D721Med (cell line): ENCODE results near the gene NOP58.

Experiments
- DNase-seq: peaks from one replicate; pipeline ENCODE4 v3.0.0; 2011; ENCODE audit warnings: low spot score; ENCODE audit not compliant: insufficient read length
- FAIRE-seq: peaks from 2 replicates; lab custom pipeline; 2011; peaks lifted over from hg19 to GRCh38; lab: Jason Lieb, UNC
- CTCF ChIP-seq: IDR thresholded peaks from 2 replicates; pipeline ENCODE4 v1.5.1; 2012; ENCODE audit warnings: mild to moderate bottlenecking, control low read depth; ENCODE audit not compliant: insufficient read depth; ENCODE audit errors: missing control alignments

NOP58 gene

GRCh38 chr2:202278944-202279343, 13.4 kb downstream of the NOP58 start:
- TF ChIP-seq CTCF, result peak; percentile 56
- peak; percentile 46 for FAIRE-seq
- no peak for DNase-seq

- no peak for DNase-seq
- FAIRE-seq, result no peak
- TF ChIP-seq CTCF, result no peak
Measured at GRCh38 chr2:202286595-202286994, 21.0 kb downstream of the NOP58 start.

- FAIRE-seq (no peak), DNase-seq (no peak)
- TF ChIP-seq CTCF, result no peak
Measured at GRCh38 chr2:202289394-202290204, 24.0 kb downstream of the NOP58 start.

GRCh38 chr2:202290316-202290715, 24.8 kb downstream of the NOP58 start:
- DNase-seq, result no peak
- FAIRE-seq, result no peak

GRCh38 chr2:202290970-202291369, 25.4 kb downstream of the NOP58 start:
- DNase-seq (no peak), FAIRE-seq (no peak)
- no peak for TF ChIP-seq CTCF

More at GRCh38 chr2:202290316-202290715, 24.8 kb downstream of the NOP58 start:
- TF ChIP-seq CTCF, result no peak

GRCh38 chr2:202299712-202300111, 34.1 kb downstream of the NOP58 start:
- no peak for TF ChIP-seq CTCF
- FAIRE-seq, result no peak
- no peak for DNase-seq

GRCh38 chr2:202306034-202306433, 40.5 kb downstream of the NOP58 start:
- FAIRE-seq (no peak), DNase-seq (no peak)
- TF ChIP-seq CTCF, result no peak
